Dermis microvascular lymphatic vessel endothelial cell (primary cell): ENCODE results near the gene SGIP1. TPM values are rescaled to one million over a fixed set of nuclear protein-coding genes. Genes with fewer than 3 reads are reported as not detected.

Source experiments
- DNase-seq, 2 donors: peaks; one replicate each; pipeline versions ENCODE4 v3.0.0 to v3.0.0-alpha.2; 2010; ENCODE audit warnings: low read depth in 2 of 2
- total RNA-seq: library from RNA; depleted of rRNA; stranded (reverse); fragments of >200 nt; gene quantifications from 2 replicates; pipeline ENCODE4 v1.2.1, GENCODE V29; 2014

The SGIP1 gene, protein sequence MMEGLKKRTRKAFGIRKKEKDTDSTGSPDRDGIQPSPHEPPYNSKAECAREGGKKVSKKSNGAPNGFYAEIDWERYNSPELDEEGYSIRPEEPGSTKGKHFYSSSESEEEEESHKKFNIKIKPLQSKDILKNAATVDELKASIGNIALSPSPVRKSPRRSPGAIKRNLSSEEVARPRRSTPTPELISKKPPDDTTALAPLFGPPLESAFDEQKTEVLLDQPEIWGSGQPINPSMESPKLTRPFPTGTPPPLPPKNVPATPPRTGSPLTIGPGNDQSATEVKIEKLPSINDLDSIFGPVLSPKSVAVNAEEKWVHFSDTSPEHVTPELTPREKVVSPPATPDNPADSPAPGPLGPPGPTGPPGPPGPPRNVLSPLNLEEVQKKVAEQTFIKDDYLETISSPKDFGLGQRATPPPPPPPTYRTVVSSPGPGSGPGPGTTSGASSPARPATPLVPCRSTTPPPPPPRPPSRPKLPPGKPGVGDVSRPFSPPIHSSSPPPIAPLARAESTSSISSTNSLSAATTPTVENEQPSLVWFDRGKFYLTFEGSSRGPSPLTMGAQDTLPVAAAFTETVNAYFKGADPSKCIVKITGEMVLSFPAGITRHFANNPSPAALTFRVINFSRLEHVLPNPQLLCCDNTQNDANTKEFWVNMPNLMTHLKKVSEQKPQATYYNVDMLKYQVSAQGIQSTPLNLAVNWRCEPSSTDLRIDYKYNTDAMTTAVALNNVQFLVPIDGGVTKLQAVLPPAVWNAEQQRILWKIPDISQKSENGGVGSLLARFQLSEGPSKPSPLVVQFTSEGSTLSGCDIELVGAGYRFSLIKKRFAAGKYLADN
- total RNA-seq: 20.3 and 45.4 TPM in 2 replicates

DNA sequence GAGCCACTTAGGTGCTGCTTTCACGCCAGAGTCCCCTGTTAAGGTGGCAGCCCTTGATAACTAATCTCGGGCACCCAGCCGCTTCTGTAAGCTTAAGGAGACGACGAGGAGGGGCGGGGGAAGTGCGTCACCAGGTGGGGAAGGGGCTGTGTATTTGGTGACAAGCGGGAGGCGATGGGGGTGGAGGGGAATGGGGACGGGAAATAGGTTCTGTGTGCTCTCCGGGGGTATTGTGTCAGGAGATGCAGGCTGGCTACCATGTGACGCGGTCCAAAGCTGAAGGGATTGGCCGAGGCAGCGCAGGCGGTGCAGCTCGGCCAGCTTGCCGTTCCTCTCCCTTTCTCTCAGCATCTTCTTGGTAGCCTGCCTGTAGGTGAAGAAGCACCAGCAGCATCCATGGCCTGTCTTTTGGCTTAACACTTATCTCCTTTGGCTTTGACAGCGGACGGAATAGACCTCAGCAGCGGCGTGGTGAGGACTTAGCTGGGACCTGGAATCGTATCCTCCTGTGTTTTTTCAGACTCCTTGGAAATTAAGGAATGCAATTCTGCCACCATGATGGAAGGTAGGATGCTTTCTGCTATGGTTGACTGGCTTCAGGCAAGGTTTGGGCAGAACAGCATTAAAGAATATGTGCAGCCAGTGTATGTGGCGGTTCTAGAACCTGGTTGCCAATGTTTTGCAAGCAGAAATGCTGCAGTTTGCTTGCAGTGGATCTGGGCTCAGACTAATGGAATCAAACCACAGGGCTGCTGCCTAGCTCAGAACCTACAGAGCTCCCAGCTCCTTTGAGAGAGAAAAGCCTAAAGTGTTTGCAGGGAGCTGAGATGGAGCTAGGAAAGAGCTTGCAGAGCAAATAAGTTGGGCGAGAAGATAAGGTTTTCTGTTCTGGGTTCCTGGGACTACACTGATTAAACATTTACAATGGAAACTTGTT is at the start of gene SGIP1:
Gene SGIP1, plus strand, starts transcription at position 350 of the 937 bp plus-strand sequence. Its CDS starts 206 bp downstream, at position 556.
- peak; percentile 81 to 95 for DNase-seq

GRCh38 chr1:66489151-66489550 is 44.8 kb upstream of the SGIP1 start:
- peak in 1 of 2 donors; percentile 34 for DNase-seq

DNA sequence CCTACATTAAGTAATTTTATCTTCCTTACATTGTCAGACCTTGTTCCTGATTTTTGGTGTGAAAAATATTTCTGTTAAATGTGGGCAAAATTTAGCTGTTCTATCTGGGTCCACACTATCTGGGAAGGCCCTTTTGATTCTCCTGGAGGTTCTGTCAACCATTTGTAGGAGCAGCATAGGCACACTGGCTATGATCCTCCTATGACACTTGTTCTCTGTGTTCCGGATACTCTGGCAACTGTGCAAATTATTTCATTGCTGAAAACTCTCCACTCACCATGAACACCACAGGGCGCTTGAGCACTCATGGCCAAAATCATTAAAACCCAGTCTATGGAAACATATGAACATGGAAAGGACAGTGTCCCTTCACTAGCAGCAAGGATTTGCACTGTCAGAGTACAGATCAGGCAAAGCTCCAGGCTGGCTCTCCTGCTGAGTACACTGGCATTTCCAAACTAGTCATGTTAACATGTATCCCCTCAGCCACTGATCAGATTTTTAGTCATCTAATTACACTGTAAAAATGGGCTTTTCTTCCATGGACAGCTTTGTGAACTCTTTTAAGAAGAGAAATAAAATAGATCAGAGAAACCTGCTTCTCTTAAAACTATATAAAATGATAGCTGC is 43.9 kb upstream of the SGIP1 start:
- no peak for DNase-seq

GRCh38 chr1:66490816-66491215 is 43.1 kb upstream of the SGIP1 start:
- DNase-seq: no peak

- DNase-seq: no peak
Measured at GRCh38 chr1:66492424-66492823, 41.5 kb upstream of the SGIP1 start.

DNA sequence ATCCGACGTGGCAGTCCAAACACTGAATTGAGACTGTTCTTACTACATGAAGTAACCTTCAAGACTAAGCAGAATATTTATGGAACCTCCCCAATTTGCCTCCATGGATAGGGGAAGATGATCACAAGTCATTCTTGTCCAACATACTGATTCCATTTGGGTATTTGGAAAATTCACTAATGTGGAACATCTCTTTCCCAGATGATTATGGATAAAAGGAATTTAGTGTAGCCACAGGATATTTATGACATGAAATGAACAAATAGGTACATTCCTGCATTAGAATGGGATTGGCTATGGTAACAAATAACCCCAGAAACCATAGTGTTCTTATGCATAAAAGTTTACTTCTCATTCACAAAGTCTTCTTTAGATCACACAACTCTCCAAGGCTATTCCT is 40.2 kb upstream of the SGIP1 start:
- DNase-seq: no peak

GRCh38 chr1:66494482-66494881 is 39.5 kb upstream of the SGIP1 start:
- no peak for DNase-seq

- DNase-seq: no peak
Measured at GRCh38 chr1:66495495-66495894, 38.5 kb upstream of the SGIP1 start.

DNA sequence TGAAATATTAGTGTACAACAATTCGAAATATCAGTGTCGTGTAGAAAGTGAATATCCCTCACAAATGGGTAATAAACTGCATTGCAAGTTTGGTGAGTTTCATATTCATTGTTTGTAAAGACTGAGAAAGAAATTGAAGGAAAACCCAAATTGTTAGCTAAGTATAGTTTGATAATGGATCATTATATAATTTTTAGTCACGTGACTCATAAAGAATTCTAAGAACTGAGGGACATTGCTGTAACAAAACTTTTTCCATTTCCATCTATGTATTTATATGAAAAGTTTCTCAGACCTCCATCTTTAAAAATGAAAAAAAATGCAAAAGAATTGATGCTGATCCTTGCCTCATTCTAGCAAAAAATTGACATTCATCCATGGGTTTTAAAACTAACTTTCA is 36.0 kb upstream of the SGIP1 start:
- DNase-seq: no peak

DNA sequence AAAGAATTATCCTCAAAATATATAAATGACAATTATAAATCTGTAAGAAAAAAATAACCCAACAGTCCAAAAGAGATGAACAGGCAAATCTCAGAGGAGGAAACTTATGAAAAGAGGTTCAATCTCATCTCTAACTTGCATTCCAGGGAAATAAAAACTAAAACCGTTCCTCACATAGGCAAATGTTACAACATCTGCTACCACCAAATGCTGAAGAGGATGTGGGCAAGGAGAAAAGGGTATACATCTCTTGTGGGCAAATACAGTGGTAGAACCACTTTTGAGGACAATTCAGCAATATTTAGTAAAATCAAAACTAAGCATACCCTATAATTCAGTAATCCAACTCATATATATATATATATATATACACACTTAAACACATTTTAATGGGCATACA is 33.7 kb upstream of the SGIP1 start:
- DNase-seq: no peak

GRCh38 chr1:66502086-66502485 is 31.9 kb upstream of the SGIP1 start:
- no peak for DNase-seq

DNA sequence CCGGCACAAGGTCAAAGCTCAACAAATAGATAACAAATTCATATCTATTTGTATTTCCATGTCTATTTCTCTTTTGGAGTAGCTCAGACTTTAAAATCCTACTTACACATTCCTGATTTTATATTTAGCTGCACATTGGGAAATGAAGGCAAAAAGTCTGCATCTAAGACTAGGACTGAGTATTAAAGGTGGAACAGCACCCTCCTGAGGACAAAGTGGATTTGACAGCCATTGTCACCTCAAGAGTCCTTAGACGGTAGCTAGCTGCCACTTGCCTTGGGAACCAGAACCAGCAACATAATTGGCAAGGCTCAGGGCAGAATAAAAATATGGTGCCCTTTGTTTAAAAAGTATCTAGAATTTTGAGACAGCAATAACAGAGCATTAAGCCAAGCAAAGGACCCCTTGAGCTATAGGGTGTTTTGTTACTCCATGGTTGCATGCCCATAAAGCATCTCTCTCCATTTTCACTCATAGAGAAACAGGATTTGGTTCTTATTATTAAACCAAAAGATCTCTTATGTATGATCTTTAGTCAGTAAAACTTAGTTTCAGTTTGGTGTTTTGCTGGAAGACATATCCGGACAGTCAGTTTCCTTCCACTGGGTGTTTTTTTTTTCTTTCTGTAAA is 30.0 kb upstream of the SGIP1 start:
- peak; percentile 26 to 80 for DNase-seq

GRCh38 chr1:66505671-66506392 is 28.1 kb upstream of the SGIP1 start:
- peak; percentile 27 to 95 for DNase-seq

- no peak for DNase-seq
Measured at GRCh38 chr1:66506393-66506687, 27.6 kb upstream of the SGIP1 start.

GRCh38 chr1:66506991-66507390 is 27.0 kb upstream of the SGIP1 start:
- DNase-seq: no peak

GRCh38 chr1:66510407-66510806 is 23.5 kb upstream of the SGIP1 start:
- no peak for DNase-seq

- DNase-seq: no peak
Measured at GRCh38 chr1:66511118-66511517, 22.8 kb upstream of the SGIP1 start.

- no peak for DNase-seq
Measured at GRCh38 chr1:66517959-66518358, 16.0 kb upstream of the SGIP1 start.

- DNase-seq: no peak
Measured at GRCh38 chr1:66518654-66519053, 15.3 kb upstream of the SGIP1 start.

GRCh38 chr1:66519992-66520391 is 14.0 kb upstream of the SGIP1 start:
- DNase-seq: no peak
